Astrocyte of the hippocampus (primary cell): Measurements from ENCODE around the gene GSK3B.
A peak's percentile ranks its signal among the peaks of the same experiment; 100 is the strongest.

Source experiments
- DNase-seq: peaks from one replicate; pipeline ENCODE4 v3.0.0; 2011; ENCODE audit warnings: low read depth, low spot score

GSK3B gene

GRCh38 chr3:120095979-120096426 is 1.8 kb upstream of the GSK3B start:
- no peak for DNase-seq

GRCh38 chr3:120095226-120095978 is 1.2 kb upstream of the GSK3B start:
- DNase-seq, result peak; percentile 97

- DNase-seq, result peak; percentile 100
Measured at GRCh38 chr3:120094776-120095225, 554 bp upstream of the GSK3B start.

- peak; percentile 42 for DNase-seq
Measured at GRCh38 chr3:120093119-120093910, 932 bp downstream of the GSK3B start.

- no peak for DNase-seq
Measured at GRCh38 chr3:120092474-120092873, 1.8 kb downstream of the GSK3B start.

- DNase-seq, result no peak
Measured at GRCh38 chr3:120090422-120090821, 3.8 kb downstream of the GSK3B start.

- DNase-seq, result no peak
Measured at GRCh38 chr3:120089089-120089488, 5.2 kb downstream of the GSK3B start.

- no peak for DNase-seq
Measured at GRCh38 chr3:120088622-120089021, 5.6 kb downstream of the GSK3B start.

- no peak for DNase-seq
Measured at GRCh38 chr3:120081719-120082118, 12.5 kb downstream of the GSK3B start.

- no peak for DNase-seq
Measured at GRCh38 chr3:120080836-120081235, 13.4 kb downstream of the GSK3B start.

- DNase-seq, result no peak
Measured at GRCh38 chr3:120077731-120078130, 16.5 kb downstream of the GSK3B start.

- DNase-seq, result no peak
Measured at GRCh38 chr3:120072867-120073525, 21.3 kb downstream of the GSK3B start.

GRCh38 chr3:120071259-120071658 is 23.0 kb downstream of the GSK3B start:
- no peak for DNase-seq

- no peak for DNase-seq
Measured at GRCh38 chr3:120070263-120070981, 23.8 kb downstream of the GSK3B start.

- DNase-seq, result no peak
Measured at GRCh38 chr3:120067083-120067482, 27.2 kb downstream of the GSK3B start.

GRCh38 chr3:120066634-120067033 is 27.6 kb downstream of the GSK3B start:
- no peak for DNase-seq

GRCh38 chr3:120064641-120065040 is 29.6 kb downstream of the GSK3B start:
- no peak for DNase-seq

GRCh38 chr3:120062474-120062873 is 31.8 kb downstream of the GSK3B start:
- DNase-seq, result peak; percentile 17

- no peak for DNase-seq
Measured at GRCh38 chr3:120059081-120059864, 35.0 kb downstream of the GSK3B start.

GRCh38 chr3:120057626-120058025 is 36.6 kb downstream of the GSK3B start:
- no peak for DNase-seq

- no peak for DNase-seq
Measured at GRCh38 chr3:120057029-120057428, 37.2 kb downstream of the GSK3B start.
